ENCODE results near the gene HPGD. TPM values are rescaled to one million over a fixed set of nuclear protein-coding genes. Genes with fewer than 3 reads are reported as not detected.

The HPGD gene
- total and polyA plus RNA-seq, 4 donors, result 1.6 to 89.7 (median 7.5) TPM

GRCh38 chr4:174451718-174452296 lies 70.5 kb downstream of the HPGD start:
- no peaks in the 10 kb centered on the region for H3K27me3 ChIP-seq (ENCODE audit: control insufficient read depth in 1 of 2, insufficient read depth in 2 of 2, low read length in 1 of 2)
- ATAC-seq (ENCODE audit: low FRiP score), result no peak
- intact Hi-C loops (cut with DNase I), result no loop called here
- H3K27ac ChIP-seq (ENCODE audit: low read depth in 1 of 2, low read length in 2 of 2), result no peak overlapping the region
- H3K9me3 ChIP-seq (ENCODE audit: control insufficient read depth, low read length), result no peaks in the 10 kb centered on the region
- no peaks in the 10 kb centered on the region for H3K4me1 ChIP-seq (ENCODE audit: control insufficient read depth in 1 of 2, insufficient read depth in 2 of 2, low read length in 2 of 2)
- no peak overlapping the region for H3K4me3 ChIP-seq (ENCODE audit: low read length in 2 of 2)
- 92 to 94% methylated on average over 2 of the region's 2 CpGs for WGBS, 2 donors
- H3K36me3 ChIP-seq (ENCODE audit: control insufficient read depth in 1 of 2, insufficient read depth in 2 of 2, low read length in 1 of 2), result no peaks in the 10 kb centered on the region
- no peak for DNase-seq

- Histone ChIP-seq H3K4me3 (ENCODE audit: low read length in 2 of 2) (no peak overlapping the region), H3K4me1 (ENCODE audit: control insufficient read depth in 1 of 2, insufficient read depth in 2 of 2, low read length in 2 of 2) (no peaks in the 10 kb centered on the region), H3K9me3 (ENCODE audit: control insufficient read depth, low read length) (no peaks in the 10 kb centered on the region), H3K27ac (ENCODE audit: low read depth in 1 of 2, low read length in 2 of 2) (no peak overlapping the region), H3K27me3 (ENCODE audit: control insufficient read depth in 1 of 2, insufficient read depth in 2 of 2, low read length in 1 of 2) (no peaks in the 10 kb centered on the region), H3K36me3 (ENCODE audit: control insufficient read depth in 1 of 2, insufficient read depth in 2 of 2, low read length in 1 of 2) (no peaks in the 10 kb centered on the region)
- ATAC-seq (ENCODE audit: low FRiP score) (no peak), DNase-seq (no peak)
- WGBS, 2 donors, result 1 to 11% methylated on average over 3 of the region's 3 CpGs
- intact Hi-C loops (cut with DNase I), result no loop called here
Measured at GRCh38 chr4:174450786-174451125, 71.5 kb downstream of the HPGD start.

GRCh38 chr4:174449944-174450785 lies 72.1 kb downstream of the HPGD start:
- Histone ChIP-seq H3K9me3 (ENCODE audit: control insufficient read depth, low read length) (no peaks in the 10 kb centered on the region), H3K4me3 (ENCODE audit: low read length in 2 of 2) (no peak overlapping the region), H3K36me3 (ENCODE audit: control insufficient read depth in 1 of 2, insufficient read depth in 2 of 2, low read length in 1 of 2) (no peaks in the 10 kb centered on the region), H3K27me3 (ENCODE audit: control insufficient read depth in 1 of 2, insufficient read depth in 2 of 2, low read length in 1 of 2) (no peaks in the 10 kb centered on the region), H3K4me1 (ENCODE audit: control insufficient read depth in 1 of 2, insufficient read depth in 2 of 2, low read length in 2 of 2) (no peaks in the 10 kb centered on the region), H3K27ac (ENCODE audit: low read depth in 1 of 2, low read length in 2 of 2) (no peak overlapping the region)
- intact Hi-C loops (cut with DNase I), result no loop called here
- ATAC-seq (ENCODE audit: low FRiP score) (no peak), DNase-seq (no peak)
- 46 to 48% methylated on average over 5 of the region's 5 CpGs for WGBS, 2 donors

- no peaks in the 10 kb centered on the region for H3K4me1 ChIP-seq (ENCODE audit: control insufficient read depth in 1 of 2, insufficient read depth in 2 of 2, low read length in 2 of 2)
- WGBS, 2 donors, result 97% methylated on average over 1 of the region's 1 CpG
- H3K9me3 ChIP-seq (ENCODE audit: control insufficient read depth, low read length), result no peaks in the 10 kb centered on the region
- no peaks in the 10 kb centered on the region for H3K27me3 ChIP-seq (ENCODE audit: control insufficient read depth in 1 of 2, insufficient read depth in 2 of 2, low read length in 1 of 2)
- no peak overlapping the region for H3K27ac ChIP-seq (ENCODE audit: low read depth in 1 of 2, low read length in 2 of 2)
- H3K4me3 ChIP-seq (ENCODE audit: low read length in 2 of 2), result no peak overlapping the region
- no peak for ATAC-seq (ENCODE audit: low FRiP score)
- no peaks in the 10 kb centered on the region for H3K36me3 ChIP-seq (ENCODE audit: control insufficient read depth in 1 of 2, insufficient read depth in 2 of 2, low read length in 1 of 2)
- no peak for DNase-seq
- intact Hi-C loops (cut with DNase I), result no loop called here
Measured at GRCh38 chr4:174449152-174449551, 73.1 kb downstream of the HPGD start.

- no peaks in the 10 kb centered on the region for H3K27me3 ChIP-seq (ENCODE audit: control insufficient read depth in 1 of 2, insufficient read depth in 2 of 2, low read length in 1 of 2)
- no peaks in the 10 kb centered on the region for H3K4me1 ChIP-seq (ENCODE audit: control insufficient read depth in 1 of 2, insufficient read depth in 2 of 2, low read length in 2 of 2)
- ATAC-seq (ENCODE audit: low FRiP score) (no peak), DNase-seq (no peak)
- H3K4me3 ChIP-seq (ENCODE audit: low read length in 2 of 2), result no peak overlapping the region
- no peaks in the 10 kb centered on the region for H3K9me3 ChIP-seq (ENCODE audit: control insufficient read depth, low read length)
- intact Hi-C loops (cut with DNase I), result no loop called here
- H3K36me3 ChIP-seq (ENCODE audit: control insufficient read depth in 1 of 2, insufficient read depth in 2 of 2, low read length in 1 of 2), result no peaks in the 10 kb centered on the region
- no peak overlapping the region for H3K27ac ChIP-seq (ENCODE audit: low read depth in 1 of 2, low read length in 2 of 2)
- WGBS, 2 donors, result 73 to 81% methylated on average over 1 of the region's 1 CpG
Measured at GRCh38 chr4:174444390-174444789, 77.9 kb downstream of the HPGD start.

Other genes with a start within 250 kb of the HPGD start
- gene FBXO8, start 238.8 kb downstream of the HPGD start, total RNA-seq, result 10 to 100 TPM; 24.1 to 27.3 TPM
- gene FBXO8, start 238.8 kb downstream of the HPGD start, polyA plus RNA-seq, result 10 to 100 TPM; 23.0 to 27.4 TPM
- gene CEP44, start 238.6 kb downstream of the HPGD start, total RNA-seq, result 10 to 100 TPM; 12.7 to 19.0 TPM
- gene CEP44, start 238.6 kb downstream of the HPGD start, polyA plus RNA-seq, result 10 to 100 TPM in 1 of 2 donors, 1 to 10 TPM in 1; 2.4 to 11.3 TPM

Data from aorta (tissue), 5 donors.